ENCODE measurements around the gene SH3PXD2A. TPM values are rescaled to one million over a fixed set of nuclear protein-coding genes. Genes with fewer than 3 reads are reported as not detected.

SH3PXD2A gene
- total RNA-seq, 4 donors from 2014 or later, result 6.2 to 16.8 (median 11.4) TPM

GRCh38 chr10:103791858-103792257, 63.5 kb downstream of the SH3PXD2A start:
- Histone ChIP-seq H3K27me3 (no peaks in the 10 kb centered on the region), H3K9me3 (no peaks in the 10 kb centered on the region), H3K4me1 (peaks cover 26 to 37% of the 10 kb centered on the region in 2 donors), H3K36me3 (no peaks in the 10 kb centered on the region), H3K27ac (no peak overlapping the region), H3K4me3 (no peak overlapping the region)
- intact Hi-C loops (cut with DNase I; ENCODE audit: low total_unique reads) (no loop called here), in situ Hi-C loops (cut with MboI; ENCODE audit: low sequenced_read_pairs in 4 of 4) (no loop called here)
- no peak for ATAC-seq
- TF ChIP-seq POLR2A (IDR thresholded peaks at IDR 0.05) (no peak), CTCF (IDR thresholded peaks at IDR 0.05 in 4 of 5, conservative IDR thresholded peaks at IDR 0.05 in 1 of 5) (no peak)
- no peak for DNase-seq

- Histone ChIP-seq H3K27me3 (no peaks in the 10 kb centered on the region), H3K9me3 (no peaks in the 10 kb centered on the region), H3K36me3 (no peaks in the 10 kb centered on the region), H3K27ac (no peak overlapping the region), H3K4me1 (peaks cover 26 to 37% of the 10 kb centered on the region in 2 donors), H3K4me3 (no peak overlapping the region)
- intact Hi-C loops (cut with DNase I; ENCODE audit: low total_unique reads), result no loop called here
- ATAC-seq, result no peak
- TF ChIP-seq CTCF (IDR thresholded peaks at IDR 0.05 in 4 of 5, conservative IDR thresholded peaks at IDR 0.05 in 1 of 5) (no peak), POLR2A (IDR thresholded peaks at IDR 0.05) (no peak)
- in situ Hi-C loops (cut with MboI; ENCODE audit: low sequenced_read_pairs in 4 of 4), result no loop called here
- no peak for DNase-seq
Measured at GRCh38 chr10:103791291-103791690, 64.1 kb downstream of the SH3PXD2A start.

GRCh38 chr10:103790580-103790979, 64.8 kb downstream of the SH3PXD2A start:
- Histone ChIP-seq H3K36me3 (no peaks in the 10 kb centered on the region), H3K9me3 (no peaks in the 10 kb centered on the region), H3K4me3 (no peak overlapping the region), H3K27ac (no peak overlapping the region), H3K4me1 (peaks cover 30 to 37% of the 10 kb centered on the region in 2 donors), H3K27me3 (no peaks in the 10 kb centered on the region)
- no peak for TF ChIP-seq CTCF (IDR thresholded peaks at IDR 0.05 in 4 of 5, conservative IDR thresholded peaks at IDR 0.05 in 1 of 5)
- no peak for TF ChIP-seq POLR2A (IDR thresholded peaks at IDR 0.05)
- intact Hi-C loops (cut with DNase I; ENCODE audit: low total_unique reads), result no loop called here
- ATAC-seq (no peak), DNase-seq (no peak)
- in situ Hi-C loops (cut with MboI; ENCODE audit: low sequenced_read_pairs in 4 of 4), result no loop called here

- H3K36me3 ChIP-seq, result no peaks in the 10 kb centered on the region
- peaks cover 37 to 41% of the 10 kb centered on the region in 2 donors for H3K4me1 ChIP-seq
- H3K9me3 ChIP-seq, result no peaks in the 10 kb centered on the region
- no peak overlapping the region for H3K27ac ChIP-seq
- in situ Hi-C loops (cut with MboI; ENCODE audit: low sequenced_read_pairs in 4 of 4) (no loop called here), intact Hi-C loops (cut with DNase I; ENCODE audit: low total_unique reads) (no loop called here)
- ATAC-seq (no peak), DNase-seq (no peak)
- no peaks in the 10 kb centered on the region for H3K27me3 ChIP-seq
- H3K4me3 ChIP-seq, result no peak overlapping the region
- no peak for TF ChIP-seq CTCF (IDR thresholded peaks at IDR 0.05 in 4 of 5, conservative IDR thresholded peaks at IDR 0.05 in 1 of 5)
- no peak for TF ChIP-seq POLR2A (IDR thresholded peaks at IDR 0.05)
Measured at GRCh38 chr10:103789771-103790201, 65.6 kb downstream of the SH3PXD2A start.

GRCh38 chr10:103789161-103789560, 66.2 kb downstream of the SH3PXD2A start:
- no peak for DNase-seq
- in situ Hi-C loops (cut with MboI; ENCODE audit: low sequenced_read_pairs in 4 of 4), result no loop called here
- peaks cover 32 to 41% of the 10 kb centered on the region in 2 donors for H3K4me1 ChIP-seq

More at GRCh38 chr10:103789161-103789560, 66.2 kb downstream of the SH3PXD2A start:
- intact Hi-C loops (cut with DNase I; ENCODE audit: low total_unique reads), result no loop called here
- TF ChIP-seq POLR2A (IDR thresholded peaks at IDR 0.05), result no peak
- no peak for TF ChIP-seq CTCF (IDR thresholded peaks at IDR 0.05 in 4 of 5, conservative IDR thresholded peaks at IDR 0.05 in 1 of 5)
- H3K4me3 ChIP-seq, result no peak overlapping the region
- no peak for ATAC-seq
- no peaks in the 10 kb centered on the region for H3K9me3 ChIP-seq
- no peak overlapping the region for H3K27ac ChIP-seq
- H3K36me3 ChIP-seq, result no peaks in the 10 kb centered on the region
- no peaks in the 10 kb centered on the region for H3K27me3 ChIP-seq

Measured in gastrocnemius medialis (tissue), 4 donors.